ENCODE results near the gene PIGP.
"Not testable (repeated sequence)": the region's sequence is repeated elsewhere in the genome, so short reads cannot be mapped to it uniquely, and the experiment has no call there.

PIGP gene
- total RNA-seq = 7.9 to 8.2 reads per million in 2 experiments

GRCh38 chr21:37072988-37073416 is at the start of gene PIGP, which contains the start of gene TTC3:
Gene PIGP (minus strand): TSS chr21:37073071. CDS start chr21:37072515, 556 bp downstream.
Gene TTC3 (plus strand): TSS chr21:37073254. CDS start chr21:37087258, 14,004 bp downstream.
- DNase-seq (ENCODE audit: low read depth) = peak; percentile 93

- no peak for DNase-seq (ENCODE audit: low read depth)
Observed at GRCh38 chr21:37119421-37120218, 46.7 kb upstream of the PIGP start.

GRCh38 chr21:37118187-37118826 is 45.4 kb upstream of the PIGP start:
- DNase-seq (ENCODE audit: low read depth) = no peak

DNA sequence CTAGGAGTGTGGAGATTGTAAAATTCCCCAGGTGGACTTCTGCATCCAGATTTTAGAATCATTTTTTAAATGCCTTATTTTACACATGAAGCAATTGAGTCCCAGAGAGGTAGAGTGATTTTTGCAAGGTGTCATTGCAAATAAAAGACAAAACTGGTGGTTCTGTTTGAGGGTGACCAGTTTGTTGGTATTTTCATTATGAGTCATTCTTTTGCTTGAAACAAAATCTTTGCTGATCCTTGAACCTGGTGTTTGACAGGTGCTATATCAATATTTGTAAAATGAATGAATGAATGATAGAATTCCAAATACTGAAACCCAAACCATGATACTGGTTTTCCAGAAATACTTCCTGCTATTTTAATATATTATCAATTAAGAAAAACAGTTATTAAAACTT is 44.3 kb upstream of the PIGP start:
- DNase-seq (ENCODE audit: low read depth) = no peak

- not testable (repeated sequence) for DNase-seq (ENCODE audit: low read depth)
Observed at GRCh38 chr21:37116459-37116858, 43.6 kb upstream of the PIGP start.

- DNase-seq (ENCODE audit: low read depth) = not testable (repeated sequence)
Observed at GRCh38 chr21:37114301-37114700, 41.4 kb upstream of the PIGP start.

DNA sequence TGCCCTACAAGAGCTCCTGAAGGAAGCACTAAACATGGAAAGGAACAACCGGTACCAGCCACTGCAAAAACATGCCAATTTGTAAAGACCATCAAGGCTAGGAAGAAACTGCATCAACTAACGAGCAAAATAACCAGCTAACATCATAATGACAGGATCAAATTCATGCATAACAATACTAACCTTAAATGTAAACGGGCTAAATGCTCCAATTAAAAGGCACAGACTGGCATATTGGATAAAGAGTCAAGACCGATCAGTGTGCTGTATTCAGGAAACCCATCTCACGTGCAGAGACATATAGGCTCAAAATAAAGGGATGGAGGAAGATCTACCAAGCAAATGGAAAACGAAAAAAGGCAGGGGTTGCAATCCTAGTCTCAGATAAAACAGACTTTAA is 38.2 kb upstream of the PIGP start:
- not testable (repeated sequence) for DNase-seq (ENCODE audit: low read depth)

- DNase-seq (ENCODE audit: low read depth) = no peak
Observed at GRCh38 chr21:37106998-37107397, 34.1 kb upstream of the PIGP start.

- DNase-seq (ENCODE audit: low read depth) = not testable (repeated sequence)
Observed at GRCh38 chr21:37102746-37103145, 29.9 kb upstream of the PIGP start.

- DNase-seq (ENCODE audit: low read depth) = no peak
Observed at GRCh38 chr21:37101384-37101783, 28.5 kb upstream of the PIGP start.

- no peak for DNase-seq (ENCODE audit: low read depth)
Observed at GRCh38 chr21:37100316-37100715, 27.4 kb upstream of the PIGP start.

DNA sequence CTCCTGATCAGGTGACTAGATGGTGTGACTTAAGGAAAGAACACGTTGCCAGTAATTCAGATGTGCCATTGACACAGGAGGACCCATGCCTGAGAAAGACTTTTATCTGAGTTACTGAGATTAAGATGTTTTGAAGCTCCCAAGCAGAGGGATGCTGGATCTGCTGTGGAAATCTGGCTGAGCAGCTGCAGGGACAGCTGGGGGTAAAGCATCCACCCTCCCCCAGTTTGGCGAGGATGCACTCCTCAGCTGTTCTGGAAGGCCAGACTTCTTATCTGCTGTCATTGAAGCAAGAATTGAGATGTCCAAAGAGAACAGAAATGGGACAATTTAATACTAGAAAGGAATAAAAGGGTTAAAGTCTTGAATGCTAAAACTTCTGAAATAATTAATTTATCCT is 25.9 kb upstream of the PIGP start:
- DNase-seq (ENCODE audit: low read depth) = no peak

DNA sequence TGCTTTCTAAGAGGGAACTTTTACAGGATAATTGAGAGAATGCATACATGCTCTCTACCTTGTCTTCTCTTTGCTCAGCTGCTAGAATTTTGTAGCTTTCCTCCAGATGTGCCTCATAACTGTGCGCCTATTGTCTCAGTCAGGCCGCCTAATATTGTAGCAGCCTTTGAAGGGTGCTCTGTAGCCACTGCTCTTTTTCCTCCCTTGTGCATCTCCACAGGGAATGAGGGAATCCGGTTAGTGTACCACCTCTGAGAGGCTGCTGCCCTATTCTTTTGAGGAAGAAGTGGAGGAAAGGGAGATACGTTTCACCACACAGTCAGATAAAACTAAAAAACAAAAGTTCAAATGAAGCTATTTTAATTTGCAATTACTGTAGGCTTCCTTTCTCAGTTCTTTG is 22.9 kb upstream of the PIGP start:
- DNase-seq (ENCODE audit: low read depth) = no peak

DNA sequence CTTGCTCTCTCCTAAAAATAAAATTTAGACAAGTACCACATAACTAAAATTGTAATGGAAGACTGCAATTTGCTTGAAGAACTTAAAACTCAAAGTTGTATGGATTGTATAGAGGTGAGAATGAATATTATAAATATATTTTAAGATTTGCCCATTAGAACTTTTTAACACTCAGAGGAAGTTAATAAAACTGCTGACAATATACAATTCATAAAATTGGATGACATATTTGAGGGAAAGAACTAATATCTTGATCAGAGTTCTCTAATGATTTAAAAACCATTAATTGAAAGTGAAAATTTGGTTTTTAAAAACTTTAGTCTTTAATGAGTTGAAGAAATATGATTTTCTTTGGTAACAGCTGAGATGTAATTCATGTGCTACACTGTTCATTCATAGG is 21.1 kb upstream of the PIGP start:
- no peak for DNase-seq (ENCODE audit: low read depth)

DNA sequence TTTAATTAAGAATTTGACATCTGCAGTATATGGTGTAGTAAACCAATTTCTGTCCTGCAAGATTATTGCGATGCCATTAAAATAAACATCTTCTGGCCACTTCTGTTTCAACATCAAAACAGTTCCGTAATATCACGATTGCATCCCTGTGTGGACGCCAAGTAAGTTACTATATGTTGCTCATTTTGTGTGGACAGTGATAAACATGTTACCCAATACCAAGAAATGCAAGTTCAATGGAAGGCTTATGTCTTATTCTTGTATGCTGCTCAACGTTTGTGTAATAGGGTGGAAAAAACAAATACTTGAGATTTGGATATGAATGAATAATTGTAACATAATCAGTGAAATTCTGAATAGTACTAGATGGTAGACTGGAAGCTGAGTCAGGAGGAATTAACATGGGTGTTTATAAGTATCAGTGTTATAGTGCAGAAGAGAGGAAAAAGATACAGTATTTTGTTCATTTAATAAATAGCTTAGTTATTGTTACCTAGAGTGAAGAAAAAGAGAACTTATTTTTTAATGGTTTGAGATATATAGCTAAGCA is 15.4 kb upstream of the PIGP start:
- no peak for DNase-seq (ENCODE audit: low read depth)

DNA sequence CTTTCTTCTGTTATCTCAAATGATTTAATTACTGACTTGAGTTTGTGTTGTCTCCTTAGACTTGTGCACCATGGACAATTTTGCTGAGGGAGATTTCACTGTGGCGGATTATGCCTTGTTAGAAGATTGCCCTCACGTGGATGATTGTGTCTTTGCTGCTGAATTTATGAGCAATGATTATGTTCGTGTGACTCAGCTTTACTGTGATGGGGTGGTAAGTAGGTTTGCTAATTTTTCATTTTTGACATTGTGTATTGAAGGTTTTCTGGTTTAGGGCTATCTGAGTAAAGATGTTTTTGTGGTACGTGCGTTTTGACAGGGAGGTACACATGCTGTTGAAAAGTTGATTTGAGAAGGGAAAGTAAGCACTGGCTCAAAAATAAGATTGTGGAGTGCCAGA is 14.3 kb upstream of the PIGP start:
- DNase-seq (ENCODE audit: low read depth) = no peak

- DNase-seq (ENCODE audit: low read depth) = no peak
Observed at GRCh38 chr21:37085726-37086125, 12.9 kb upstream of the PIGP start.

GRCh38 chr21:37082856-37083528 is 10.1 kb upstream of the PIGP start:
- DNase-seq (ENCODE audit: low read depth) = no peak

DNA sequence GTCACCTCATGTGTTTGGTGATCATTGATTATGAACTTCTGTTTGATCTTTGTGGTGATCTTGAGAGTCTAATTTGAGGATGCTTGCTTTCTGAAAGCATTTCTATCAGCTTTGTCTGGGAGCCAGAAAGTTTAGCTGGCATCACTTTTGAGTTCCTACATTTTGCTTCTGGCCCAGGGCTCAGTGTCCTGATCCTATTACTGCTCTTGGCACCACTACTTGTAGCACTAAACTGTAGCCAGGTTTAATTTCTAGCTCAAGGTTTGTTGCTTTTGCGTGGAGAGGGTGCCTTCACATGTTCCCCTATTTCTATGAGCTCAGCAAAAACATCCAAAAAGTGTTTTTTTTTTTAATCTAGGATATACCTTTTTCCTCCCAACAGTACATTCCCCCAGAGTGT is 9.5 kb upstream of the PIGP start:
- no peak for DNase-seq (ENCODE audit: low read depth)

- no peak for DNase-seq (ENCODE audit: low read depth)
Observed at GRCh38 chr21:37079211-37079824, 6.4 kb upstream of the PIGP start.

- DNase-seq (ENCODE audit: low read depth) = no peak
Observed at GRCh38 chr21:37077403-37077802, 4.5 kb upstream of the PIGP start.
